ENCODE results near the gene KLRB1.
A peak's percentile ranks its signal among the peaks of the same experiment; 100 is the strongest.
"Not testable (repeated sequence)": the region's sequence is repeated elsewhere in the genome, so short reads cannot be mapped to it uniquely, and the experiment has no call there.

KLRB1 gene

DNA sequence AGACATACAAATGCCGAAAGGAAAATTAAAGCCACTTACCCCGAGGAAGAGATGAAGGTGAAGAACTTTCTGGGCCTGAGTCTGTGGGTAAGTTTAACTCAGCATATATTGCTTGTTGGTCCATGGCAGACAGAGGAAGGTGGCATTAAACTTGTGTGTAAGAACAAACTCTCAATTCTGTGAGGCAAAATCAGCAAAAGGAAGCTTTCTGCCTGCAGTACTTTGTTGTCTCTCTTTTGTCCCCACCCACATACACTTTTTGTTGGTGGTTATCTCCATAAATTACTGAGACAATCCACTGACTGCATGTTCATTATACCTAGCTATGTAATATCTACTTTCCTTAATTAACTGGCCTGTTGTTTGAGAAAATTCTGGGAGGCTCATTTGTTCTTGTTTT is at the start of gene KLRB1:
KLRB1 (minus strand) TSS at position 201 of the 400 bp plus-strand sequence; CDS start at position 124, 77 bp downstream.
- DNase-seq = no peak

DNA sequence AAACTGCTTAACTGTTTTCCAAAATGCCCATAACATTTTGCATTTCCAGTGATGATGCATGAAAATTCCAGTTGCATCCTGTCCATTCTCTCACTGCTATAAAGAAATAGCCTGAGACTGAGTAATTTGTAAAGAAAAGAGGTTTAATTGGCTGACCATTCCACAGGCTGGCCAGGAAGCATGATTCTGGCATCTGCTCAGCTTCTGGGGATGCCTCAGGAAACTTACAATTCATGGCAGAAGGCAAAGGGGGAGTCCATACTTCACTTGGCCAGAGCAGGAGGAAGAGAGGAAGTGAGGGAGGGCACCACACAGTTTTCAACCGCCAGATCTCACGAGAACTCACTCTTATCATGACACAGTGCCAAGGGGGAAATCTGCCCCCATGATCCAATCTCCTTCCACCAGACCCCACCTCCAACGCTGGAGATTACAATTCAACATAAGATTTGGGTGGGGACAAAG is 43.6 kb upstream of the KLRB1 start:
- no peak for DNase-seq

- DNase-seq = no peak
Measured at GRCh38 chr12:9650151-9650576, 42.4 kb upstream of the KLRB1 start.

GRCh38 chr12:9649532-9649940 is 41.8 kb upstream of the KLRB1 start:
- DNase-seq = no peak

DNA sequence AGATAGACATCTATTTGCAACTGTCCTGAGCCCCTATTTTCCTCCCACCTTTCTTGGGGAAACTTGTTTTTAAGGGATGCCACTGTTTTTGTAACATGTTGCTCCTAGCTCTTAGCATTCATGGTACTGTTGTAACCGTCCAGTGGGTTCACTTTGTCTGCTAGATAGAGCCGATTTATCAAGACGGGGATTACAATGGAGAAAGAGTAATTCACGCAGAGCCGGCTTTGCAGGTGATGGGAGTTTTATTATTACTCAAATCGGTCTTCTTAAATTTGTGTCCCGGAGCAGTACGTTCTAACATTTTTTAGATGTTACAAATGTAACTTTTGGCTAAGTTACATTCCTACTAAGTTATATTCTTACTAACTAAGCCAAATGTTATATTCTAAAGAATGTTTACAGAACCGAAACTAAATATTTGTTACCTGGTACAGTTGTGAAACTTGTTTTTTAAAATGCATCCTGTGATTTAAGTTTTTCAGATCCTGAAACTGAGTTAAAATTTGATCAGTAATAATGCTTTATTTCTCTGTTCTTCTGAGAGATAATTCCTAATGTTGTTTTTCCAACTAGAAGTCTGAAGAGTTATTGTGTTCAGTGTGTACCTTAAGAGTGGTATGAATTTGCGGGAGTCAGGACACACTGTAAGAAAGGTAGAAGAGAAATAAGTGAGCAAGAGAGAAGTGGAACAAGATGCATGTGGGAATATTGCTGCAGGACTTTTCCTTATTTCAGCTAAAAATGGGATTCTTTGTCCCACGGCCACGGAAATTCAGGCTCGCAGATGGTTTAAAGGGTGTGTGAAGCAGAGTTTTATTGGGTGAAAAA is 41.2 kb upstream of the KLRB1 start:
- DNase-seq = no peak

DNA sequence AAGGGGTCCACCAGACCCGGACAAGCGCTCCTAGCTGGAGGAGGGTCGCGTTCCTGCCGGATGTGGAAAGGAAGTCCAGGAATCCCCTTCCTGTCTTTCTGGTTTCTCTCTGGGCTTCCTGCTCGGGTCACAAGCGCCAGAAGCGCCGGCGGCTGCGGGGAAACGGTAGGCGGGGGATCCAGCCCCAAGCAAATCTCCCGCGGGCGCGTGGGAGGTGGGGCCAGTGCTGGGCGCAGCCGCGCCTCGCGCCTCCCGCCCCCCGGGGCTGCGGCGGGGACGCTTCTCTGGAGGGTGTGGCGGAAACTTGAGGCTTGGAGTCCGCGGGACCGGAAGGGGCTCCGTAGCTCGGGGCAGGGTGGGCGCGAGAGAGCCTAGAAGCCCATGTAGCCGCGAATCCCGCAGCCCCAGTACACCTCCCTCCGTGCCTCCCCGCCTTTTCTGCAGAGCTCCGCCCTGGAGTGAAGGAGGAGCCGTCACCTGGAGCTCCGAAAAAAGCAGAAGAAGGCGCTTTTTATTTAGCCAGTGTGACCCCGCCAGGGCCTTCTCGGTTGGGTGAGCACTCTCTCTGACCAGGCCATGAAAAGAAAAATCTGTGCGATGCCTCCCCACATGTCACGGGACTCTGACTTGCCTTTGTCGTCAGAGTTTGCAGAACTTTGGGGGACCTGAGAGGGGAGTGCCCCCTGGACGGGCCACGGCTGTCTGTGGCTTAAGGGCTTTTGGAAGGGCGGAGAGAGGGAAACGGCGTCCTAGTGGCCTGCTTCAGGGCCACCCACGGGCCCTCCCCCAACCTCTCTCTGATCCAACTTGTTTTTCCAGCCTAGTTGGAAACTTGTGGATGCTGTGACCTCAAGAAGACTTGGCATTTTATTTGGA is 40.3 kb upstream of the KLRB1 start:
- peak; percentile 91 for DNase-seq

DNA sequence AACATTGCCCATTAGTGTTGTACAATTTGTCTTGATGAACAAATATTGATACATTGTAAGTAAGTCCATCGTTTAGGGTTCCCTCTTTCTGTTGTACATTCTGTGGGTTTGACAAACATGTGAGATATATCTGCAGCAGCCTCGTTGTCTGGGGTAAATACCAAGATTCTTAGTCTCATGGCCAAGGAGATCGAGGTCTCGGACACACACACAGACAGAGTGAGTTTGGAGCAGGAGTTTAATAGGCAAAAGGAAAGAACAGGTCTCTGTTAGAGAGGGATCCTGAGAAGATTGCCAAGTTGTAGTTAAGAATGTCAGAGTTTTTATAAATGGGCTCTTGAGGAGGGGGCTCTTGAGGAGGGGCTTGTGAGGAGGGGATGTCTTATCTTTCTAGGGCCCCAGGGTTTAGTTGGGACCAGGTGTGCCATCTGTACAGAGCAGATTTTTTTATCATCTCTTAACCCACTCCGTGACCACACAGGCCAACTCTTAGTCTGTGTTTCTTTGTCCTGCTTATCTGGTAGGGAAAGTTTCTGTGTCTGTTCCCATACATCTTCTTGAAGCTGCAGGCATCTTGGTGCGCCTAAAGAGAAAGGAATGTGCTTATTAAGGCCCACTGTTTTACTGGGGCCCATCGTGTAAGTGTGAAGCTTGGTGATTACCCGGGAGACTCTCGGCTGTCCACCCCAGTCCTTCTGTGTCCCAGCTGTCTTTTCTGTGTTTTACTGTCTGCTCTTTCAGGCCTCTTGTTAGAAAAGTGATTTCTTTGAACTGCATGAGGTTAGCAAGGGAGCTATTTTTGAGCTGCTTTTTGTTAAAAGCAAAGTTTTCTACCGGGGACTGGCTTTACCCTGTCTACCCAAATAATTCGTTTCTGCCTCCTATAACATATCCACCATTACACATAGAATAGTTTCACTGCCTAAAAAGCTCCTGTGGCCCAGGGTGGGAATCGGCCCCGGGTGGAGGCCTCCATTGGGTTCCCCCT is 39.4 kb upstream of the KLRB1 start:
- DNase-seq = no peak

GRCh38 chr12:9644985-9645551 is 37.4 kb upstream of the KLRB1 start:
- DNase-seq = not testable (repeated sequence)

GRCh38 chr12:9643266-9643660 is 35.5 kb upstream of the KLRB1 start:
- DNase-seq = no peak

DNA sequence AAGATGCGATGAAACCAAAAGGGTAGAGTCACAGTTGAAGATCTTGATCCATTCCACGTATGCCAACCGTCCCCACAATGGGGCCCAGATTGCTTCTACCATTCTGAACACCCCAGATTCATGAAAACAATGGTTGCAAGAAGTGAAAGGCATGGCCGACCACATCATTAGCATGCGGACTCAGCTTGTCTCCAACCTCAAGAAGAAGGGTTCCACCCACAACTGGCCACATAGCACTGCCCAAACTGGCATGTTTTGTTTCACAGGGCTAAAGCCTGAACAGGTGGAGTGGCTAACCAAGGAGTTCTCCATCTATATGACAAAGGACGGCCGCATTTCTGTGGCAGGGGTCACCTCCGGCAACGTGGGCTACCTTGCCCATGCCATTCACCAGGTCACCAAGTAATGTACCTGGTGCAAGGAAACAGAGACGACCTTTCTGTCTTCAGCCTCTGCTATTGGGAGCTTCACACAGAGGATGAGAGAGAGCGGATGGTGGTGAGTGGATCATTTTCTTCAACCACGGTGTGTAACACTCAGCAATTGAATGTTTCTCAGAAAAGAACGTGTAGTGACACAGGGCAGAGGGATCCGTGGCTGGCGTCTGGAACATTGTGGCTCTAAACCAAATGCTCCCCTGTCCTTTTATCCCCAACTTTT is 35.0 kb upstream of the KLRB1 start:
- no peak for DNase-seq

GRCh38 chr12:9640024-9640423 is 32.3 kb upstream of the KLRB1 start:
- DNase-seq = no peak

GRCh38 chr12:9636851-9637206 is 29.1 kb upstream of the KLRB1 start:
- no peak for DNase-seq

- no peak for DNase-seq
Measured at GRCh38 chr12:9636150-9636850, 28.6 kb upstream of the KLRB1 start.

DNA sequence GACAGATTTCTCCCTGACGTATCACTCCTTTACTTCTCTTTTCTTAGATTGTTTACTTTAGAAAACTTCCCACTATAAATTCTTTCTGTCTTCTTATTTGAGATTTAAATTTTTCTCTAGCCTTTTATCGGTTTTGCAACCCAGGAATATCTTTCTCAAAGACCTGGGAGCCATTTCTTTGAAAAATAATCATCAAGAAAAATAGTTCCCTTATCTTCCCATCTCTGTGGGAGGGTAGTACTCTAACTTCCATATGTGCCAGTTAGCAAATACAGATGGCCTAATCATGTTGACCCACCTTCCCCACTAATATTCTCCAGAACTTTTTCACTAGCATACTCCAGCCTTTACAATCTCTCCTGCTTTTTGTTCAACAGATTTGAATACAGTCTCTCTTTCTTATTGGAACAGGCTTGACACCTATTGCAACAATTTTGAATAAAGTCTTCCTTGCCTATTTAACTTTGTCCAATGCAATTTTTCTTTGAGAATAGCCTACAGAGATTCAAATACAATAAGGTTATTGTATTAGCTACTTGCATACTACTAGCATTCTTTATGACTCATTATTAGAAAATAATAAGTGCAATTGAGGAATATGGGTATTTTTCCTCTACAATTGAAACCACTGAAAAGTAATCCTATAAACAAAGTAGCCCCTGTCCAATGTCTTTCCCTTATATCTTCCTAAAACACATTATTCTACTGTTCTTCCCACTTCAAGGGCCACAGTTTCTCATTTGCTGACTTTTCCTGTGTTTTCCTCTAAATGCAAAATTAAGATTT is 27.4 kb upstream of the KLRB1 start:
- DNase-seq = no peak

- peak; percentile 82 for DNase-seq
Measured at GRCh38 chr12:9634177-9634803, 26.6 kb upstream of the KLRB1 start.

GRCh38 chr12:9632766-9633165 is 25.1 kb upstream of the KLRB1 start:
- no peak for DNase-seq

- no peak for DNase-seq
Measured at GRCh38 chr12:9626821-9627220, 19.1 kb upstream of the KLRB1 start.

DNA sequence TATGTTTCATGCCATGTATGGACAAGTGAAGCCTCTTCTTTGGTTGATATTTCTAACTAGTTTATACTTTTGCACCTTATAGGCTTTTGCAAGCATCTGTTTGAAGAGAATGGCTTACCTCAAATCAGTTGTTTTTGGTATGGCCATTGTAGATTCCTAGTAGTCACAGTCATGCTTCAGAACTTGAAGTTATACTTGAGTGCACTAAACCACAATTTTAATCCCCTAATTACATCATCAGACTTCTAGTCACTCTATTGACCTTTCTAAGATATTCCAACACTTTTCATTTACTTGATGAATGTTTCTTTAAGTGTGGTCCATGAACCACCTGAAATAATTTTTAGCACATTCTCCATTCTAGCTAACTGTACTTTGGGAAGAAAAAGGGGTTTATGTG is 18.6 kb upstream of the KLRB1 start:
- no peak for DNase-seq

- DNase-seq = no peak
Measured at GRCh38 chr12:9625019-9625418, 17.3 kb upstream of the KLRB1 start.

All from activated gamma-delta T cell treated with Interleukin-2 at 50 U/mL for 16 hours (primary cell).